ENCODE measurements around the gene TEX47.

TEX47 gene

DNA sequence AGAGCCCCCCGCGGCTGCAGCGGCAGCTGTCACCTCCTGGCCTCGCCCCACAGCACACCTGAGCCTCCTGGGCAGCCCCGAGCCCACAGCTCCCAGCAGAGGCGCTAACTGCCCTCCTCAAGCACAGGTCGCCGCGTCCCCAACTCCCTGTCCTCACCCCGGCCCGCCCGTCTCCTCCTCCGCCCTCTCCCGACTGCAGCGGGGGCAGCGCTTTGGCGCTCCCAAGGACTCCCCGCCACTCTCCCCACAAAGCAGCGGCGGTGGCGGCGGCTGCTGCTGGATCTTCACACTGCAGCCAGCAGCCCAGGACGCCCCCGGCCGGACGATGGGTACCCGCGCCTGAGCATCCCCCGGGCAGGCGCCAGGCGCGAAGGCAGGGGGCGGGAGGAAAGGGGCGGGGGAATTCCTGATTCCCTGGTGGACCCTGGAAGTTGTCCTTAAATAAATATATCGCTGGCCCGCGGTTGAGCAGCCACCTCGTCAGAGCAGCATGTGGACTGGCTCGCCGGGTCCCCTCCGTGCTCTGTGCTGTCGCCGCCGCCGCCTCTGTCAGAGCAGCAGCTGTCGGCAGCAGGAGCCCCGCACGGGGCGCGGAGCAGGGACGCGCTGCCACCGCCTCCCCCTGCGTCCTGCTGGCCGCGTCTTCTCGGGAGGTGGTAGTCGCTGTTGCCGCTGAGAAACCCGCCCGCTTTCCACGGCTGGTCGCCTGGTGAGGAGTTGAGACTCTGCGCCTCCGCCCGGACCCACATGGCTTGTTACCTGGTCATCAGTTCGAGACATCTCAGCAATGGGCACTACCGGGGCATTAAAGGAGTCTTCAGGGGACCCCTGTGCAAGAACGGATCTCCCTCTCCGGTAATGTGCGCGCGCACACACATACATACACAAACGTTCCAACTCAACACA is 36.1 kb downstream of the TEX47 start, which contains the start of gene ZNF804B:
TSS of gene ZNF804B (plus strand) at position 471 of the 906 bp plus-strand sequence. CDS start at position 748, 277 bp downstream.
- H3K4me3 ChIP-seq (ENCODE audit: low read depth, low read length), result peak within 1 kb of the TSS; percentile 74

GRCh38 chr7:88758381-88759229 is 36.9 kb downstream of the TEX47 start:
- Histone ChIP-seq H3K9me3 (ENCODE audit: severe bottlenecking) (no peaks in the 10 kb centered on the region), H3K36me3 (no peaks in the 10 kb centered on the region), H3K27me3 (ENCODE audit: insufficient read depth, low read depth, severe bottlenecking) (no peaks in the 10 kb centered on the region), H3K4me3 (ENCODE audit: low read depth, low read length) (peak overlapping the region; percentile 74), H3K27ac (no peak overlapping the region)
- TF ChIP-seq, protein P1, sequence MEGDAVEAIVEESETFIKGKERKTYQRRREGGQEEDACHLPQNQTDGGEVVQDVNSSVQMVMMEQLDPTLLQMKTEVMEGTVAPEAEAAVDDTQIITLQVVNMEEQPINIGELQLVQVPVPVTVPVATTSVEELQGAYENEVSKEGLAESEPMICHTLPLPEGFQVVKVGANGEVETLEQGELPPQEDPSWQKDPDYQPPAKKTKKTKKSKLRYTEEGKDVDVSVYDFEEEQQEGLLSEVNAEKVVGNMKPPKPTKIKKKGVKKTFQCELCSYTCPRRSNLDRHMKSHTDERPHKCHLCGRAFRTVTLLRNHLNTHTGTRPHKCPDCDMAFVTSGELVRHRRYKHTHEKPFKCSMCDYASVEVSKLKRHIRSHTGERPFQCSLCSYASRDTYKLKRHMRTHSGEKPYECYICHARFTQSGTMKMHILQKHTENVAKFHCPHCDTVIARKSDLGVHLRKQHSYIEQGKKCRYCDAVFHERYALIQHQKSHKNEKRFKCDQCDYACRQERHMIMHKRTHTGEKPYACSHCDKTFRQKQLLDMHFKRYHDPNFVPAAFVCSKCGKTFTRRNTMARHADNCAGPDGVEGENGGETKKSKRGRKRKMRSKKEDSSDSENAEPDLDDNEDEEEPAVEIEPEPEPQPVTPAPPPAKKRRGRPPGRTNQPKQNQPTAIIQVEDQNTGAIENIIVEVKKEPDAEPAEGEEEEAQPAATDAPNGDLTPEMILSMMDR (IDR thresholded peaks at IDR 0.05; ENCODE audit: low read depth, low read length), result no peak; the same call in 1 of the 2 replicates
- DNase-seq, result peak; percentile 57

More for the DNA sequence above, 36.1 kb downstream of the TEX47 start, which contains the start of gene ZNF804B:
- Histone ChIP-seq H3K27ac (no peak within 1 kb of the TSS), H3K27me3 (ENCODE audit: insufficient read depth, low read depth, severe bottlenecking) (no peaks in the 10 kb centered on the region), H3K9me3 (ENCODE audit: severe bottlenecking) (no peaks in the 10 kb centered on the region), H3K36me3 (no peaks in the 10 kb centered on the region)
- TF ChIP-seq, protein P1 (IDR thresholded peaks at IDR 0.05; ENCODE audit: low read depth, low read length), result peak; percentile 9; the same call in 1 of the 2 replicates
- peak; percentile 62 for DNase-seq

GRCh38 chr7:88757371-88757770 is 38.2 kb downstream of the TEX47 start:
- Histone ChIP-seq H3K36me3 (no peaks in the 10 kb centered on the region), H3K27ac (no peak overlapping the region), H3K4me3 (ENCODE audit: low read depth, low read length) (no peak overlapping the region), H3K27me3 (ENCODE audit: insufficient read depth, low read depth, severe bottlenecking) (no peaks in the 10 kb centered on the region), H3K9me3 (ENCODE audit: severe bottlenecking) (no peaks in the 10 kb centered on the region)
- DNase-seq, result no peak
- TF ChIP-seq, protein P1 (IDR thresholded peaks at IDR 0.05; ENCODE audit: low read depth, low read length), result no peak

DNA sequence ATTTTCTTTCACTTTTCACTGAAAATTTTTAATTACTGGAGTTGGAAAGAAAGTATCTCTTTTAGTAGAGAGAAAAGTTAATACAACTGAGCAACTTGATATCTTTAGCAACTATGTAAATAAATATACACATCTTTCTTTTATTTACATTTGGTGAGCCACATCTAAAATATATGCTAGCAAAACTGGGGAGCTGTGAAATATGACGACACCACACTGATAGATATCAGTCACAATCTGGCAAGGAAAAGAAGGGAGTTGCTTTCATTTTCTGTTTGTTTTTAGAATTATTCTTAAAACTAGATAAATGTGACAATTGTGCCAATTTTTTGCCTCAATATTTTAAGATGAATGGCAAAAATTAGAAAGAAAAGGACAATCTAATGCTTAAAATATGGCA is 38.7 kb downstream of the TEX47 start:
- H3K36me3 ChIP-seq, result no peaks in the 10 kb centered on the region
- H3K27ac ChIP-seq, result no peak overlapping the region
- H3K9me3 ChIP-seq (ENCODE audit: severe bottlenecking), result no peaks in the 10 kb centered on the region
- DNase-seq, result no peak
- H3K4me3 ChIP-seq (ENCODE audit: low read depth, low read length), result no peak overlapping the region
- TF ChIP-seq, protein P1 (IDR thresholded peaks at IDR 0.05; ENCODE audit: low read depth, low read length), result no peak
- H3K27me3 ChIP-seq (ENCODE audit: insufficient read depth, low read depth, severe bottlenecking), result no peaks in the 10 kb centered on the region

- DNase-seq, result no peak
- H3K4me3 ChIP-seq (ENCODE audit: low read depth, low read length), result no peak overlapping the region
- no peaks in the 10 kb centered on the region for H3K9me3 ChIP-seq (ENCODE audit: severe bottlenecking)
- TF ChIP-seq, protein P1 (IDR thresholded peaks at IDR 0.05; ENCODE audit: low read depth, low read length), result no peak
- no peaks in the 10 kb centered on the region for H3K27me3 ChIP-seq (ENCODE audit: insufficient read depth, low read depth, severe bottlenecking)
- no peaks in the 10 kb centered on the region for H3K36me3 ChIP-seq
- no peak overlapping the region for H3K27ac ChIP-seq
These were observed 49.4 kb downstream of the TEX47 start for GRCh38 chr7:88746126-88746525.

Measured in WERI-Rb-1 (cell line).